ENCODE data around the gene SLC6A20. TPM values are rescaled to one million over a fixed set of nuclear protein-coding genes. Genes with fewer than 3 reads are reported as not detected.

Gene SLC6A20
- total and polyA plus RNA-seq, 2 experiments from 2014 or later, result 0.20 to 0.39 TPM

GRCh38 chr3:45789235-45789812 lies 7.0 kb downstream of the SLC6A20 start:
- no peak for DNase-seq (ENCODE audit: low read depth in 1 of 2, low spot score in 1 of 2)
- Histone ChIP-seq H3K4me3 (no peak overlapping the region), H3K4me1 (ENCODE audit: low read depth) (no peaks in the 10 kb centered on the region), H3K27me3 (peaks cover 4% of the 10 kb centered on the region), H3K9me3 (ENCODE audit: low read depth) (no peaks in the 10 kb centered on the region), H3K36me3 (no peaks in the 10 kb centered on the region), H3K27ac (no peak overlapping the region)
- no peak for TF ChIP-seq CTCF (IDR thresholded peaks at IDR 0.05; ENCODE audit: low read depth, low read length)

DNA sequence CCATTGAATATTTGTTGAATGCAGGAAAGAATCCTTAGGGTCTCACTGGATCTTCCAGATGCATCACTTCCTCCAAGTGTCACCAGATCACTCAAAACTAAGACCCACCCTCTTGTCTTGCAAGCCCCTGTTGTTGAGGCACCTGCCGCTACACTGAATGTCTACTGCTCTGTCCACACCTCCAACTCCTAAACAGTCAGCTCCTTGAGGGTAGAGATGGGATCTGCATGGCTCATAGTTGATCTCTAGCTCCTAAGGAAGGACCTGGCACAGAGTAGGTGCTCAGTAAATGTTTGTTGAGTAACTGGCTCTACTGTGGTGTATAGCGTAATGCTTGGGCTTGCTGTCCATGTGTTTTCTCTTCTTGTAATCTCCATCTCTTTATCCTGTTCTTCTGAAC lies 8.8 kb downstream of the SLC6A20 start:
- H3K36me3 ChIP-seq, result no peaks in the 10 kb centered on the region
- no peak for DNase-seq (ENCODE audit: low read depth in 1 of 2, low spot score in 1 of 2)
- no peak for TF ChIP-seq CTCF (IDR thresholded peaks at IDR 0.05; ENCODE audit: low read depth, low read length)
- no peak overlapping the region for H3K27ac ChIP-seq
- no peak overlapping the region for H3K4me3 ChIP-seq
- H3K9me3 ChIP-seq (ENCODE audit: low read depth), result no peaks in the 10 kb centered on the region
- H3K4me1 ChIP-seq (ENCODE audit: low read depth), result no peaks in the 10 kb centered on the region
- no peaks in the 10 kb centered on the region for H3K27me3 ChIP-seq

- H3K4me1 ChIP-seq (ENCODE audit: low read depth), result no peaks in the 10 kb centered on the region
- no peaks in the 10 kb centered on the region for H3K9me3 ChIP-seq (ENCODE audit: low read depth)
- TF ChIP-seq CTCF (IDR thresholded peaks at IDR 0.05; ENCODE audit: low read depth, low read length), result no peak
- H3K27ac ChIP-seq, result no peak overlapping the region
- no peaks in the 10 kb centered on the region for H3K36me3 ChIP-seq
- H3K4me3 ChIP-seq, result no peak overlapping the region
- H3K27me3 ChIP-seq, result no peaks in the 10 kb centered on the region
- DNase-seq (ENCODE audit: low read depth in 1 of 2, low spot score in 1 of 2), result no peak
Observed at GRCh38 chr3:45786801-45787495, 9.4 kb downstream of the SLC6A20 start.

- Histone ChIP-seq H3K4me1 (ENCODE audit: low read depth) (no peaks in the 10 kb centered on the region), H3K4me3 (no peak overlapping the region), H3K27me3 (no peaks in the 10 kb centered on the region), H3K36me3 (no peaks in the 10 kb centered on the region), H3K27ac (no peak overlapping the region), H3K9me3 (ENCODE audit: low read depth) (no peaks in the 10 kb centered on the region)
- no peak for DNase-seq (ENCODE audit: low read depth in 1 of 2, low spot score in 1 of 2)
- TF ChIP-seq CTCF (IDR thresholded peaks at IDR 0.05; ENCODE audit: low read depth, low read length), result no peak
Observed at GRCh38 chr3:45785605-45786150, 10.7 kb downstream of the SLC6A20 start.

DNA sequence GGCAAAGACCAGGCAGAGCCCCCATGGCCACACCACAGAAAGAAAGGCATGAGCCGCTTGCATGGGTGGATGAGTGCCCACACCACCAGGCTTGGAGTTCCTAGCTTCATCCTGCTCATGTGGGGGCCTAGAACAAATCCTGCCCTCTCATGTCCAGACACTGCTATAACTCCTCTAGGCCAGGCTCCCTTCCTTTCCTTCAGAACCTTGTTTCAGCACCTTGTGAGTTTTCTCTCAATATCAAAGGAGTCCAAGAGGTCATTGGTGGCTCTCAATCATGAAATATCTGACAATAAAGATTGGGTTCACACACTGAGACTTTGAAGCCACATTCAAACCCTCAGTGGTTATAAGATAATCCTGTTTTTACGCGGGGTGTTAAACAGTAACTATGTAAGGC lies 12.7 kb downstream of the SLC6A20 start:
- Histone ChIP-seq H3K27ac (no peak overlapping the region), H3K4me1 (ENCODE audit: low read depth) (no peaks in the 10 kb centered on the region), H3K27me3 (no peaks in the 10 kb centered on the region), H3K4me3 (no peak overlapping the region), H3K9me3 (ENCODE audit: low read depth) (no peaks in the 10 kb centered on the region), H3K36me3 (no peaks in the 10 kb centered on the region)
- no peak for DNase-seq (ENCODE audit: low read depth in 1 of 2, low spot score in 1 of 2)
- TF ChIP-seq CTCF (IDR thresholded peaks at IDR 0.05; ENCODE audit: low read depth, low read length), result no peak

Data from cardiac muscle cell (in vitro differentiated cells and primary cell).